GM12878 (cell line): ENCODE results near the gene ZNF850. TPM values are rescaled to one million over a fixed set of nuclear protein-coding genes. Genes with fewer than 3 reads are reported as not detected.

Source experiments
- ATAC-seq: fragments of 200-7000 bp; cut with Tn5 transposase; 3 replicates; pipeline ENCODE4 v1.9.1; 2020; ENCODE audit warnings: mild to moderate bottlenecking, moderate library complexity
- BruUV-seq: library from RNA; stranded (reverse); fragments of 400-500 nt; replicated peaks from 2 replicates; lab custom pipeline; 2021; lab: Mats Ljungman, UMichigan
- CTCF ChIA-PET: fragments of 300-600 bp; sonication (Branson Sonifier 250); formaldehyde crosslinking; extraction: SDS; loops from one replicate; lab custom pipeline; 2021; ENCODE audit warnings: inconsistent platforms; lab: Yijun Ruan, JAX
- POLR2A ChIA-PET: fragments of 350-600 bp; formaldehyde crosslinking; extraction: SDS; loops from one replicate; lab custom pipeline; 2021; ENCODE audit warnings: inconsistent platforms; lab: Charles Lee
- RAD21 ChIA-PET: fragments of 300-600 bp; sonication (Branson Sonifier 250); formaldehyde crosslinking; loops from one replicate; lab custom pipeline; 2023; ENCODE audit warnings: antibody characterized with exemption; ENCODE audit not compliant: unreplicated experiment; lab: Charles Lee
- SMC1A ChIA-PET: fragments of 300-600 bp; sonication (Branson Sonifier 250); formaldehyde crosslinking; loops from one replicate; lab custom pipeline; 2023; ENCODE audit not compliant: unreplicated experiment, uncharacterized antibody; lab: Charles Lee
- DNase-seq: peaks from one replicate; pipeline ENCODE4 v3.0.0-alpha.2; 2011; ENCODE audit warnings: low read depth, low spot score
- FAIRE-seq: peaks from 3 replicates; lab custom pipeline; 2011; peaks lifted over from hg19 to GRCh38; lab: Jason Lieb, UNC
- H2AFZ ChIP-seq: 2 replicates; pipeline ENCODE4 v1.6.0; 2011; ENCODE audit warnings: low read depth, low read length, control low read depth; ENCODE audit not compliant: control insufficient read depth
- H3K27ac ChIP-seq: 2 replicates; pipeline ENCODE4 v1.5.1; 2011; ENCODE audit warnings: control low read depth; ENCODE audit not compliant: control insufficient read depth, insufficient read depth
- H3K27me3 ChIP-seq, 2 experiments: replicated peaks in 1 of 2; 2 replicates each; pipeline versions ENCODE4 v1.6.0 to v1.6.1; 2011; ENCODE audit warnings: low read length in 1 of 2; ENCODE audit not compliant: control insufficient read depth in 2 of 2, insufficient read depth in 2 of 2
- H3K36me3 ChIP-seq, 2 experiments: 2 replicates each; pipeline ENCODE4 v1.5.1; 2011; ENCODE audit warnings: low read length in 1 of 2; ENCODE audit not compliant: control insufficient read depth in 2 of 2, insufficient read depth in 2 of 2
- H3K4me1 ChIP-seq: 2 replicates; pipeline ENCODE4 v1.6.1; 2011; ENCODE audit warnings: mild to moderate bottlenecking, low read length, moderate library complexity, mixed read lengths; ENCODE audit not compliant: control insufficient read depth, insufficient read depth
- H3K4me2 ChIP-seq: 2 replicates; pipeline ENCODE4 v1.6.0; 2011; ENCODE audit warnings: control low read depth; ENCODE audit not compliant: control insufficient read depth, insufficient read depth
- H3K4me3 ChIP-seq: fragments of 200-600 bp; sonication (generic); 2 replicates; pipeline ENCODE4 v1.5.1; 2016
- H3K79me2 ChIP-seq: 2 replicates; pipeline ENCODE4 v1.6.0; 2011; ENCODE audit warnings: low read length; ENCODE audit not compliant: control insufficient read depth, insufficient read depth
- H3K9ac ChIP-seq: 2 replicates; pipeline ENCODE4 v1.8.0; 2011; ENCODE audit warnings: low read length, control low read depth, mixed read lengths; ENCODE audit not compliant: control insufficient read depth, insufficient read depth
- H3K9me3 ChIP-seq: replicated peaks from 3 replicates; pipeline ENCODE4 v1.5.1; 2011; ENCODE audit warnings: mild to moderate bottlenecking, low read length; ENCODE audit not compliant: control insufficient read depth, insufficient read depth
- H4K20me1 ChIP-seq: 2 replicates; pipeline ENCODE4 v1.6.0; 2011; ENCODE audit not compliant: control insufficient read depth, insufficient read depth
- CBX5 ChIP-seq: sonication (generic); IDR thresholded peaks from 2 replicates; pipeline ENCODE4 v1.6.1; 2016; ENCODE audit warnings: low read depth, moderate library complexity, mild to moderate bottlenecking, inconsistent platforms
- CEBPB ChIP-seq, 2 experiments: fragments of 150-350 bp in 1 of 2; IDR thresholded peaks; 2 replicates each; pipeline ENCODE4 v1.6.1; 2012 to 2014; ENCODE audit warnings: low read depth in 2 of 2, low read length in 2 of 2, borderline replicate concordance in 1 of 2, inconsistent platforms in 1 of 2
- CUX1 ChIP-seq: IDR thresholded peaks from 2 replicates; pipeline ENCODE4 v1.6.1; 2012; ENCODE audit warnings: improper control_type of control experiment, low read depth, low read length; ENCODE audit not compliant: insufficient replicate concordance
- FOS ChIP-seq: IDR thresholded peaks from 3 replicates; pipeline ENCODE4 v1.6.1; 2011; ENCODE audit warnings: borderline replicate concordance; ENCODE audit not compliant: insufficient read length; ENCODE audit errors: extremely low read depth
- HDAC6 ChIP-seq: fragments of 200-600 bp; sonication (generic); IDR thresholded peaks from one replicate; pipeline ENCODE4 v1.8.0; 2017; ENCODE audit warnings: antibody characterized with exemption; ENCODE audit not compliant: unreplicated experiment
- IKZF1 ChIP-seq: fragments of 450-650 bp; conservative IDR thresholded peaks from 2 replicates; pipeline ENCODE4 v1.6.1; 2017; ENCODE audit warnings: antibody characterized with exemption, mild to moderate bottlenecking
- NFYA ChIP-seq: IDR thresholded peaks from 2 replicates; pipeline ENCODE4 v1.6.1; 2011; ENCODE audit warnings: low read depth, mild to moderate bottlenecking, low read length, improper control_type of control experiment, borderline replicate concordance
- NFYB ChIP-seq: IDR thresholded peaks from 2 replicates; pipeline ENCODE4 v1.6.1; 2011; ENCODE audit warnings: low read depth, mild to moderate bottlenecking, low read length, improper control_type of control experiment, moderate library complexity; ENCODE audit not compliant: insufficient read depth
- POU2F2 ChIP-seq: IDR thresholded peaks from 3 replicates; pipeline ENCODE4 v1.6.1; 2011; ENCODE audit warnings: low read depth, mild to moderate bottlenecking, low read length, borderline replicate concordance
- RBBP5 ChIP-seq: fragments of 200-600 bp; sonication (generic); conservative IDR thresholded peaks from 2 replicates; pipeline ENCODE4 v1.6.1; 2016
- RUNX3 ChIP-seq: IDR thresholded peaks from 2 replicates; pipeline ENCODE4 v1.6.1; 2012; ENCODE audit warnings: low read length, inconsistent platforms
- SMAD5 ChIP-seq: IDR thresholded peaks from 2 replicates; pipeline ENCODE4 v1.6.1; 2016; ENCODE audit warnings: antibody characterized with exemption, low read depth
- TBL1XR1 ChIP-seq: IDR thresholded peaks from 2 replicates; pipeline ENCODE4 v1.6.1; 2012; ENCODE audit warnings: low read depth, low read length, improper control_type of control experiment
- ZNF592 ChIP-seq: fragments of 450-650 bp; IDR thresholded peaks from 2 replicates; pipeline ENCODE4 v1.6.1; 2017; ENCODE audit warnings: mild to moderate bottlenecking, moderate library complexity
- WGBS: methylation state at CpG from one replicate; pipeline ENCODE4 v1.1.6; 2016; ENCODE audit warnings: low lambda C conversion rate; ENCODE audit not compliant: insufficient replicate concordance, insufficient coverage; ENCODE audit errors: missing lambda C conversion rate; 5-methylcytosine and 5-hydroxymethylcytosine counted together
- in situ Hi-C: fragments of 300-500 bp; cut with MboI; formaldehyde crosslinking; loops from 9 replicates; pipeline ENCODE4 v1.14.3; 2018; ENCODE audit warnings: mixed read lengths
- intact Hi-C: fragments of 100-400 bp; cut with micrococcal nuclease; formaldehyde crosslinking; loops from one replicate; pipeline ENCODE4 v1.14.2; 2022; ENCODE audit not compliant: unreplicated experiment
- polyA plus RNA-seq, 11 experiments: library from polyadenylated mRNA; depleted of rRNA in 4 of 11; unstranded in 6 of 11; stranded (reverse) in 5 of 11; fragments of >200 nt; fragmentation: Nextera tagmentation in 4 of 11; fragmentation: Illumina TruSeq in 1 of 11; extraction: Ambion mirVana in 4 of 11; extraction: Trizol in 1 of 11; gene quantifications; 1 replicate in 1 of 11; 2 replicates in 10 of 11; pipeline versions ENCODE4 v1.2.1 to v1.2.3, GENCODE V29; 2011 to 2016; ENCODE audit warnings: inconsistent platforms in 2 of 11, missing spikeins in 2 of 11, low read depth in 1 of 11
- total RNA-seq, 4 experiments: library from RNA; depleted of rRNA in 3 of 4; stranded (reverse); fragments of >200 nt in 3 of 4; fragmentation: Illumina TruSeq in 1 of 4; extraction: Trizol in 1 of 4; gene quantifications; 2 replicates each; pipeline versions ENCODE4 v1.2.1 to v1.2.3, GENCODE V29; 2013 to 2021

The ZNF850 gene
- total and polyA plus RNA-seq, 10 of the 15 experiments (the other 5 are each of a cell fraction or from before 2014, with no cell fraction given): 0.44 to 6.4 (median 2.5) TPM

GRCh38 chr19:36748431-36749275 lies 24.0 kb downstream of the ZNF850 start:
- H4K20me1 ChIP-seq: no peaks in the 10 kb centered on the region
- H3K4me1 ChIP-seq: no peaks in the 10 kb centered on the region
- no peak for FAIRE-seq
- RAD21 ChIA-PET: no interaction called here
- intact Hi-C loops (no loop called here), in situ Hi-C loops (no loop called here)
- ATAC-seq: no peak
- no peaks in the 10 kb centered on the region for H3K79me2 ChIP-seq
- SMC1A ChIA-PET: no interaction called here
- H3K4me2 ChIP-seq: no peak overlapping the region
- CTCF ChIA-PET: no interaction called here
- H3K9me3 ChIP-seq: peaks cover 58% of the 10 kb centered on the region
- no peak overlapping the region for H3K27ac ChIP-seq
- no peak overlapping the region for H2AFZ ChIP-seq
- no peaks in the 10 kb centered on the region for H3K27me3 ChIP-seq
- WGBS: 99% methylated on average over 10 of the region's 10 CpGs
- H3K4me3 ChIP-seq: no peak overlapping the region
- POLR2A ChIA-PET: no interaction called here
- DNase-seq: no peak
- no peak overlapping the region for H3K9ac ChIP-seq
- BruUV-seq: no TSS peak
- peaks cover 0 to 18% of the 10 kb centered on the region in 2 experiments; a peak in 2 of 4 replicates for H3K36me3 ChIP-seq
- TF ChIP-seq CEBPB (IDR thresholded peaks at IDR 0.05; ENCODE audit: borderline replicate concordance in 1 of 2, low read depth in 2 of 2, low read length in 2 of 2): no peak
- no peak for TF ChIP-seq RUNX3
- TF ChIP-seq HDAC6: no peak
- TF ChIP-seq CUX1: no peak
- no peak for TF ChIP-seq POU2F2
- TF ChIP-seq FOS: no peak
- TF ChIP-seq IKZF1: no peak
- no peak for TF ChIP-seq RBBP5
- no peak for TF ChIP-seq SMAD5
- no peak for TF ChIP-seq NFYA
- TF ChIP-seq CBX5: no peak
- TF ChIP-seq NFYB: no peak
- no peak for TF ChIP-seq TBL1XR1
- TF ChIP-seq ZNF592: no peak
